Panc1 (cell line): Measurements from ENCODE around the gene GEMIN7. TPM values are rescaled to one million over a fixed set of nuclear protein-coding genes. Genes with fewer than 3 reads are reported as not detected.

Source experiments
- ATAC-seq: fragments of 200-7000 bp; cut with Tn5 transposase; 2 replicates; pipeline ENCODE4 v1.9.1; 2020; ENCODE audit warnings: mild to moderate bottlenecking, moderate library complexity
- BruUV-seq: library from RNA; stranded (reverse); fragments of 400-500 nt; replicated peaks from 2 replicates; lab custom pipeline; 2021; lab: Mats Ljungman, UMichigan
- CTCF ChIA-PET: fragments of 300-600 bp; sonication (Branson Sonifier 250); formaldehyde crosslinking; loops from one replicate; lab custom pipeline; 2022; ENCODE audit warnings: antibody characterized with exemption; lab: Charles Lee
- POLR2A ChIA-PET: fragments of 300-600 bp; sonication (Branson Sonifier 250); formaldehyde crosslinking; loops from one replicate; lab custom pipeline; 2022; ENCODE audit warnings: antibody characterized with exemption; lab: Charles Lee
- DNase-seq: peaks from one replicate; pipeline ENCODE4 v3.0.0-alpha.2; 2010; ENCODE audit warnings: low read depth, low spot score
- H3K27ac ChIP-seq: 2 replicates; pipeline ENCODE4 v1.5.1; 2011; ENCODE audit warnings: mild to moderate bottlenecking, low read length, inconsistent platforms
- H3K27me3 ChIP-seq: fragments of 200-500 bp; sonication (Bioruptor generic); 2 replicates; pipeline ENCODE4 v1.6.0; 2014; ENCODE audit warnings: low read length, inconsistent platforms; ENCODE audit not compliant: control insufficient read depth, insufficient read depth
- H3K36me3 ChIP-seq: fragments of 200-500 bp; sonication (Bioruptor generic); 2 replicates; pipeline ENCODE4 v1.5.1; 2014; ENCODE audit warnings: inconsistent platforms, mild to moderate bottlenecking, low read length, moderate library complexity; ENCODE audit not compliant: control insufficient read depth, insufficient read depth
- H3K4me1 ChIP-seq: 2 replicates; pipeline ENCODE4 v1.5.1; 2011; ENCODE audit warnings: inconsistent platforms, mild to moderate bottlenecking, low read length, moderate library complexity; ENCODE audit not compliant: control insufficient read depth, insufficient read depth
- H3K4me3 ChIP-seq, 2 experiments: 2 replicates each; pipeline ENCODE4 v1.5.1; 2011 to 2012; ENCODE audit warnings: low read depth in 2 of 2, low read length in 2 of 2, mild to moderate bottlenecking in 2 of 2, inconsistent platforms in 1 of 2, moderate library complexity in 1 of 2
- H3K9me3 ChIP-seq: fragments of 200-500 bp; sonication (Bioruptor generic); 2 replicates; pipeline ENCODE4 v1.5.1; 2014; ENCODE audit warnings: low read depth, mild to moderate bottlenecking, inconsistent platforms, low read length, moderate library complexity; ENCODE audit not compliant: control insufficient read depth, insufficient read depth
- CTCF ChIP-seq: fragments of 450-650 bp; IDR thresholded peaks from 2 replicates; pipeline ENCODE4 v1.5.1; 2017; ENCODE audit warnings: mild to moderate bottlenecking
- POLR2AphosphoS5 ChIP-seq: IDR thresholded peaks from 2 replicates; pipeline ENCODE4 v1.6.1; 2012; ENCODE audit warnings: mild to moderate bottlenecking, low read depth, low read length, moderate library complexity
- REST ChIP-seq, 2 experiments: IDR thresholded peaks; 2 replicates each; pipeline ENCODE4 v1.6.1; 2011 to 2012; ENCODE audit warnings: low read depth in 2 of 2, control low read depth in 1 of 2, low read length in 1 of 2, mild to moderate bottlenecking in 1 of 2, moderate library complexity in 1 of 2; ENCODE audit not compliant: insufficient read depth in 1 of 2
- SIN3A ChIP-seq: IDR thresholded peaks from 2 replicates; pipeline ENCODE4 v1.6.1; 2012; ENCODE audit warnings: low read depth, mild to moderate bottlenecking, low read length, moderate library complexity, borderline replicate concordance; ENCODE audit not compliant: insufficient read depth
- TCF7L2 ChIP-seq: IDR thresholded peaks from 2 replicates; pipeline ENCODE4 v1.6.1; 2011; ENCODE audit warnings: mild to moderate bottlenecking, low read depth, low read length, inconsistent platforms
- in situ Hi-C: cut with HindIII; loops from 2 replicates; pipeline ENCODE4 v1.10.0; 2016; ENCODE audit warnings: low sequenced_read_pairs, low pct_unique_long_range_greater_than_20kb
- intact Hi-C: fragments of 100-400 bp; cut with micrococcal nuclease; formaldehyde crosslinking; loops from one replicate; pipeline ENCODE4 v1.10.0; 2022; ENCODE audit not compliant: unreplicated experiment
- total RNA-seq: library from RNA; stranded (reverse); gene quantifications from one replicate; pipeline ENCODE4 v1.2.1, GENCODE V29; 2021; ENCODE audit not compliant: unreplicated experiment

Gene GEMIN7
- total RNA-seq, 1 experiment from 2014 or later = 29.5 TPM

- Histone ChIP-seq H3K4me3 (no peak overlapping the region), H3K36me3 (no peaks in the 10 kb centered on the region), H3K27ac (no peak overlapping the region), H3K27me3 (no peaks in the 10 kb centered on the region), H3K4me1 (no peaks in the 10 kb centered on the region), H3K9me3 (no peaks in the 10 kb centered on the region)
- ChIA-PET POLR2A (no interaction called here), CTCF (no interaction called here)
- TF ChIP-seq TCF7L2 (no peak), CTCF (no peak), POLR2AphosphoS5 (no peak), SIN3A (no peak), REST (IDR thresholded peaks at IDR 0.05; ENCODE audit: insufficient read depth in 1 of 2, low read depth in 2 of 2, low read length in 1 of 2) (no peak)
- in situ Hi-C loops (no loop called here), intact Hi-C loops (no loop called here)
- BruUV-seq = no TSS peak
- DNase-seq (no peak), ATAC-seq (no peak)
Measured at GRCh38 chr19:45140144-45140503, 61.1 kb downstream of the GEMIN7 start.

- ChIA-PET POLR2A (no interaction called here), CTCF (no interaction called here)
- ATAC-seq (no peak), DNase-seq (no peak)
- Histone ChIP-seq H3K9me3 (no peaks in the 10 kb centered on the region), H3K27ac (no peak overlapping the region), H3K27me3 (no peaks in the 10 kb centered on the region), H3K36me3 (no peaks in the 10 kb centered on the region), H3K4me1 (no peaks in the 10 kb centered on the region), H3K4me3 (no peak overlapping the region)
- intact Hi-C loops (no loop called here), in situ Hi-C loops (no loop called here)
- no peak for TF ChIP-seq SIN3A
- no peak for TF ChIP-seq REST (IDR thresholded peaks at IDR 0.05; ENCODE audit: insufficient read depth in 1 of 2, low read depth in 2 of 2, low read length in 1 of 2)
- no peak for TF ChIP-seq POLR2AphosphoS5
- TF ChIP-seq CTCF = no peak
- TF ChIP-seq TCF7L2 = no peak
- no TSS peak for BruUV-seq
Measured at GRCh38 chr19:45140533-45140932, 61.5 kb downstream of the GEMIN7 start.

Other genes starting within 250 kb of the GEMIN7 start
- gene NECTIN2, start 233.0 kb upstream of the GEMIN7 start, total RNA-seq = 104 TPM
- 147 TPM for gene TOMM40, start 188.0 kb upstream of the GEMIN7 start, total RNA-seq
- 780 TPM for gene APOE, start 173.5 kb upstream of the GEMIN7 start, total RNA-seq
- 48.5 TPM for gene APOC1, start 164.7 kb upstream of the GEMIN7 start, total RNA-seq
- not detected for gene APOC4, start 137.0 kb upstream of the GEMIN7 start, total RNA-seq
- gene APOC2, start 133.2 kb upstream of the GEMIN7 start, total RNA-seq = not detected
- gene CLPTM1, start 123.9 kb upstream of the GEMIN7 start, total RNA-seq = 98.4 TPM
- 28.1 TPM for gene RELB, start 77.8 kb upstream of the GEMIN7 start, total RNA-seq
- gene CLASRP, start 40.2 kb upstream of the GEMIN7 start, total RNA-seq = 72.4 TPM
- 6.7 TPM for gene ZNF296, start 2.8 kb upstream of the GEMIN7 start, total RNA-seq
- gene PPP1R37, start 13.9 kb downstream of the GEMIN7 start, total RNA-seq = 20.4 TPM
- gene NKPD1, start 81.7 kb downstream of the GEMIN7 start, total RNA-seq = 0.05 TPM
- gene TRAPPC6A, start 99.0 kb downstream of the GEMIN7 start, total RNA-seq = 24.7 TPM
- gene BLOC1S3, start 99.5 kb downstream of the GEMIN7 start, total RNA-seq = 21.8 TPM
- 0.08 TPM for gene EXOC3L2, start 166.1 kb downstream of the GEMIN7 start, total RNA-seq
- gene MARK4, start 172.0 kb downstream of the GEMIN7 start, total RNA-seq = 21.6 TPM
- not detected for gene CKM, start 243.6 kb downstream of the GEMIN7 start, total RNA-seq